Sigmoid colon (tissue), 7 donors: ENCODE data around the gene NRXN3. TPM values are rescaled to one million over a fixed set of nuclear protein-coding genes. Genes with fewer than 3 reads are reported as not detected.

Experiments used
- DNase-seq: peaks from one replicate; pipeline ENCODE4 v3.0.0-alpha.2; 2019
- H3K27ac ChIP-seq, 4 donors: fragments of 200-600 bp; sonication (generic); one replicate each; pipeline ENCODE4 v1.5.1; 2016 to 2019; ENCODE audit warnings: mild to moderate bottlenecking in 1 of 4
- H3K27me3 ChIP-seq, 3 donors: fragments of 200-600 bp; sonication (generic); one replicate each; pipeline ENCODE4 v1.5.1; 2019; ENCODE audit warnings: mild to moderate bottlenecking in 1 of 3
- H3K36me3 ChIP-seq, 4 donors: fragments of 200-600 bp; sonication (generic); one replicate each; pipeline ENCODE4 v1.5.1; 2016 to 2019
- H3K4me1 ChIP-seq, 4 donors: fragments of 200-600 bp; sonication (generic); one replicate each; pipeline ENCODE4 v1.5.1; 2017 to 2019
- H3K4me3 ChIP-seq, 4 donors: fragments of 200-600 bp; sonication (generic); one replicate each; pipeline ENCODE4 v1.5.1; 2017 to 2019; ENCODE audit warnings: mild to moderate bottlenecking in 2 of 4, moderate library complexity in 1 of 4
- H3K9me3 ChIP-seq, 4 donors: fragments of 200-600 bp in 3 of 4; sonication (generic) in 3 of 4; one replicate each; pipeline versions ENCODE4 v1.5.1 to v1.6.1; 2013 to 2019
- EP300 ChIP-seq, 4 donors: sonication (generic); formaldehyde crosslinking; IDR thresholded peaks; one replicate each; pipeline ENCODE4 v1.6.1; 2017; ENCODE audit warnings: antibody characterized with exemption in 4 of 4
- POLR2A ChIP-seq, 2 donors: fragments of 450-650 bp; IDR thresholded peaks; one replicate each; pipeline ENCODE4 v1.6.1; 2016; ENCODE audit warnings: antibody characterized with exemption in 2 of 2, mild to moderate bottlenecking in 2 of 2, moderate library complexity in 2 of 2
- POLR2AphosphoS5 ChIP-seq, 4 donors: sonication (generic); formaldehyde crosslinking; IDR thresholded peaks; one replicate each; pipeline ENCODE4 v1.6.1; 2017; ENCODE audit warnings: antibody characterized with exemption in 4 of 4
- WGBS, 2 donors: extraction: QIAGEN DNeasy Blood & Tissue Kit; methylation state at CpG; one replicate each; pipeline ENCODE4 v1.1.7; 2013; 5-methylcytosine and 5-hydroxymethylcytosine counted together
- intact Hi-C: fragments of 100-400 bp; cut with DNase I; formaldehyde crosslinking; loops from one replicate; pipeline ENCODE4 v1.15.1; 2023
- polyA plus RNA-seq, 3 donors: library from polyadenylated mRNA; stranded (reverse); fragments of 200-250 nt; gene quantifications; one replicate each; pipeline ENCODE4 v1.2.3, GENCODE V29; 2013
- total RNA-seq, 4 donors: library from RNA; depleted of rRNA; stranded (reverse); fragments of >200 nt; gene quantifications; one replicate each; pipeline ENCODE4 v1.1.0, GENCODE V29; 2016
- TF ChIP-seq, protein P1 (sequence below), 4 experiments: fragments of 450-650 bp in 3 of 4; fragments of 200-600 bp in 1 of 4; IDR thresholded peaks; one replicate each; pipeline ENCODE4 v1.5.1; 2016 to 2019; ENCODE audit warnings: antibody characterized with exemption in 4 of 4, mild to moderate bottlenecking in 3 of 4, moderate library complexity in 2 of 4
- donor health status: healthy with polysubstance abuse.
- donor health status: Bipolar disorder and iron deficiency.
- donor health status: healthy.

The NRXN3 gene
- total and polyA plus RNA-seq, 7 donors = 0.23 to 46.3 (median 23.2) TPM

DNA sequence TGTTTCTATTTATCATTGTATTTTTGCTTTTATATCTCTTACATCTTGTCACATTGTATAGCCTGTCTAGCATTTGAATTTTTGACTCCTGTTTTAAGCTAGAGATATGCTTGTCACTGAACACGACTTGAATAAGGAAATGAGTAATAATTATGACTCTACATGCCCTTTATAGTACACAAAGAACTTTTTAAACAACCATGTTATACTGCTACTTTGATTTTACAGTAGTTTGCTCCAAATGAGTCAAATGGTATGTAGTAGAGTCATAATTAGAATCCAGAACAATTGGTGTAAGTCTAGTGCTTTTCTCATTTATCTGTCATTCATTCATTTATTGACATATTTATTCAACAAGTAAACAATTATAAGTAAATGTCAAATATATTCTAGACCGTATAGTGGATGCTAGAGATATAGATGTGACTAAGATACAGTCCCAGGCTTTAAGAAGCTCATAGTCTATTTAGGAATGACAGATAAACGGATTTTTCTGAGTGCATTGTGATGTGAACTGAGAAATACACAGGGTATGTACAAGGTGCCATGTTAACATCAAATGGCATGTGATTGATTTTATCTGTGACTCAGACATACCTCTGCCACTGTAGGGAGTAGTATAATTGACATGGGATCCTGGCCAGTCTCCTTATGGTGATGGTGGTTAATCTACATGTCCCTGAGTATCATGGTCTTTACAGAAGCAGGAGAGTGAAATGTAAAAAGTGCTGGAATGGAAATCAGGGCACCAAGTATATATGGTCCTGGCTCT lies 1241.4 kb downstream of the NRXN3 start:
- H3K4me1 ChIP-seq = peaks cover 0 to 20% (median 4%) of the 10 kb centered on the region in 4 donors

DNA sequence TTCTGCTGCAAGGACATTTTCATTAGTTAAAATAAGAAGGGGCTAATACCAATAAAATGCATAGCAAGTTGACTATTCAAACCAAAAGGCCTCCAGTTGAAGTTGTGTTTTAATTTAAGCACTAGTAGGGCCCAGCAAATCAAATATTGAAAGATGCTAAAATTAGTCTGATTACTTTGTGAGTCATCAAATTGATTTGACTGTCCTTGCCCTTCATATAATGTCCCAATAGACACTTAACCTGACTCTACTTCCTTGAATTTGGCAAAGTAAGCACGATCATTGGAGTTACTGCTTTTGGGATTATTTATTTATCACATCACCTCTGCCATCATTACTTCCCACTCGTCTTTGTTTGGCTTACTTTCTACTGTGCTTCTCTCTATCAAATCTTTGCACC lies 1242.6 kb downstream of the NRXN3 start:
- Histone ChIP-seq H3K9me3 (no peaks in the 10 kb centered on the region), H3K27ac (no peak overlapping the region), H3K4me1 (peaks cover 0 to 20% (median 7%) of the 10 kb centered on the region in 4 donors), H3K36me3 (no peaks in the 10 kb centered on the region), H3K4me3 (no peak overlapping the region), H3K27me3 (no peaks in the 10 kb centered on the region)
- intact Hi-C loops = no loop called here
- WGBS, 2 donors = 31 to 71% methylated on average over 2 of the region's 2 CpGs
- DNase-seq = no peak
- TF ChIP-seq, protein P1, sequence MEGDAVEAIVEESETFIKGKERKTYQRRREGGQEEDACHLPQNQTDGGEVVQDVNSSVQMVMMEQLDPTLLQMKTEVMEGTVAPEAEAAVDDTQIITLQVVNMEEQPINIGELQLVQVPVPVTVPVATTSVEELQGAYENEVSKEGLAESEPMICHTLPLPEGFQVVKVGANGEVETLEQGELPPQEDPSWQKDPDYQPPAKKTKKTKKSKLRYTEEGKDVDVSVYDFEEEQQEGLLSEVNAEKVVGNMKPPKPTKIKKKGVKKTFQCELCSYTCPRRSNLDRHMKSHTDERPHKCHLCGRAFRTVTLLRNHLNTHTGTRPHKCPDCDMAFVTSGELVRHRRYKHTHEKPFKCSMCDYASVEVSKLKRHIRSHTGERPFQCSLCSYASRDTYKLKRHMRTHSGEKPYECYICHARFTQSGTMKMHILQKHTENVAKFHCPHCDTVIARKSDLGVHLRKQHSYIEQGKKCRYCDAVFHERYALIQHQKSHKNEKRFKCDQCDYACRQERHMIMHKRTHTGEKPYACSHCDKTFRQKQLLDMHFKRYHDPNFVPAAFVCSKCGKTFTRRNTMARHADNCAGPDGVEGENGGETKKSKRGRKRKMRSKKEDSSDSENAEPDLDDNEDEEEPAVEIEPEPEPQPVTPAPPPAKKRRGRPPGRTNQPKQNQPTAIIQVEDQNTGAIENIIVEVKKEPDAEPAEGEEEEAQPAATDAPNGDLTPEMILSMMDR (IDR thresholded peaks at IDR 0.05) = no peak
- TF ChIP-seq POLR2AphosphoS5 (IDR thresholded peaks at IDR 0.05) (no peak), POLR2A (IDR thresholded peaks at IDR 0.05) (no peak), EP300 (IDR thresholded peaks at IDR 0.05) (no peak)

More for the DNA sequence above, 1241.4 kb downstream of the NRXN3 start:
- H3K27me3 ChIP-seq = no peaks in the 10 kb centered on the region
- 57 to 69% methylated on average over 3 of the region's 3 CpGs for WGBS, 2 donors
- no peak for DNase-seq
- intact Hi-C loops = no loop called here
- TF ChIP-seq POLR2A (IDR thresholded peaks at IDR 0.05) (no peak), EP300 (IDR thresholded peaks at IDR 0.05) (no peak), POLR2AphosphoS5 (IDR thresholded peaks at IDR 0.05) (no peak)
- TF ChIP-seq, protein P1 (IDR thresholded peaks at IDR 0.05) = no peak
- H3K4me3 ChIP-seq = no peak overlapping the region
- H3K9me3 ChIP-seq = no peaks in the 10 kb centered on the region
- H3K27ac ChIP-seq = no peak overlapping the region
- H3K36me3 ChIP-seq = no peaks in the 10 kb centered on the region

DNA sequence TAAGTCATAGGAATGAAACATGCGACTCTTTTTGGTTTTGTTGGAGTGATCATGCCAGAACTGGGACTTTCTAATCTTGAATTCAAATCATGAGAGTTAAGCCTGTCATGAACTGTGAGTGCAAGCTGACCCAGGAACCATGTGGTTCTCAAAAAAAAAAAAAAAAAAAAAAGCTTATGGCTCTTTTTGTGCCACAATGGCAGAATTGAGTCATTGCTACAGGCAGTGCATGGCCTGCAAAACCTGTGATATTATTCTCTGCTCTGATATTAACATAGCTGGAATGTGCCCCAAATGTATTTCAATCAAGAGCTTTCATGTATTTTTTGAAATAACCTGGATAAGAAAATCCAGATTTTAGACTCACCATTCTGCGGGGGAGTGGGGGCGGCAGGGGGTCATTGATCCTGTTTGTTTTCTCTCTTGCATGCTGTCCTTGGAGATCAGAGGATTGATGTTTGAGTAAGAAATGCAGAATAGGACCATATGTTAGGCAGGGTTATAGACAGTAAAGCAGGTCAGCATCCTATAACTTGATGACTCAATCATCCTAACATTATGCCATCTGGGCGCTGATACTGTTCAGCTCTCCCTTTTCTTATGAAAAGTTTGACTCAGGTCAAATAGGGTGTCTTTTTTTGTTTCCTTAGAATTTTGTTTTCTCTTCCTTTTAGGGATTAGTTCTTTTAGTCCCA lies 1243.7 kb downstream of the NRXN3 start:
- no peak overlapping the region for H3K4me3 ChIP-seq
- DNase-seq = no peak
- TF ChIP-seq EP300 (IDR thresholded peaks at IDR 0.05) (no peak), POLR2AphosphoS5 (IDR thresholded peaks at IDR 0.05) (no peak), POLR2A (IDR thresholded peaks at IDR 0.05) (no peak)
- TF ChIP-seq, protein P1 (IDR thresholded peaks at IDR 0.05) = no peak
- WGBS, 2 donors = 90 to 95% methylated on average over 4 of the region's 4 CpGs
- no peaks in the 10 kb centered on the region for H3K9me3 ChIP-seq
- no peak overlapping the region for H3K27ac ChIP-seq
- no peaks in the 10 kb centered on the region for H3K36me3 ChIP-seq
- intact Hi-C loops = no loop called here
- peaks cover 0 to 14% (median 5%) of the 10 kb centered on the region in 4 donors for H3K4me1 ChIP-seq
- no peaks in the 10 kb centered on the region for H3K27me3 ChIP-seq

DNA sequence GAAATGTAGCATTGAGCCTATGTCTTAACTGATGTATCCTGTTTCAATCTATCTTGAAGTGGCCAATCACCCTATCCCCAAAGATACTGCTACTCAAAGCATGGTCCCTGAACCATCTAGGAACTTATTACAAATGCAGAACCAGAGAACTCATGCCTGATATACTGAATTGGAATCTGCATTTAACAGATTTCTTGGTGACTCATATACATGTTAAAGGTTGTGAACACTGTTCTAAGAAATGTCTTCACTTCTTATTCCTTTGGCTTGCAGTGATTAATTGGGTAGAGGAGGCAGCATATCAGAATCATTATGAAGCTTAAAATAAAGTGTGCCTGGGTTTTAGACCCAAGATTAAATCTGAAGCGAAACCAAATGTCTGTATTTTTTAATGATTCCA lies 1245.6 kb downstream of the NRXN3 start:
- TF ChIP-seq, protein P1 (IDR thresholded peaks at IDR 0.05) = no peak
- TF ChIP-seq POLR2AphosphoS5 (IDR thresholded peaks at IDR 0.05) (no peak), POLR2A (IDR thresholded peaks at IDR 0.05) (no peak), EP300 (IDR thresholded peaks at IDR 0.05) (no peak)
- 96% methylated on average over 1 of the region's 1 CpG for WGBS, 2 donors
- no peak for DNase-seq
- no peaks in the 10 kb centered on the region for H3K9me3 ChIP-seq
- no peaks in the 10 kb centered on the region for H3K36me3 ChIP-seq
- H3K4me1 ChIP-seq = peaks cover 0 to 29% (median 10%) of the 10 kb centered on the region in 4 donors
- intact Hi-C loops = no loop called here
- H3K27me3 ChIP-seq = no peaks in the 10 kb centered on the region
- H3K27ac ChIP-seq = no peak overlapping the region
- H3K4me3 ChIP-seq = no peak overlapping the region
